ENCODE measurements around the gene THRAP3.
"Not testable (repeated sequence)": the region's sequence is repeated elsewhere in the genome, so short reads cannot be mapped to it uniquely, and the experiment has no call there.

Gene THRAP3, protein sequence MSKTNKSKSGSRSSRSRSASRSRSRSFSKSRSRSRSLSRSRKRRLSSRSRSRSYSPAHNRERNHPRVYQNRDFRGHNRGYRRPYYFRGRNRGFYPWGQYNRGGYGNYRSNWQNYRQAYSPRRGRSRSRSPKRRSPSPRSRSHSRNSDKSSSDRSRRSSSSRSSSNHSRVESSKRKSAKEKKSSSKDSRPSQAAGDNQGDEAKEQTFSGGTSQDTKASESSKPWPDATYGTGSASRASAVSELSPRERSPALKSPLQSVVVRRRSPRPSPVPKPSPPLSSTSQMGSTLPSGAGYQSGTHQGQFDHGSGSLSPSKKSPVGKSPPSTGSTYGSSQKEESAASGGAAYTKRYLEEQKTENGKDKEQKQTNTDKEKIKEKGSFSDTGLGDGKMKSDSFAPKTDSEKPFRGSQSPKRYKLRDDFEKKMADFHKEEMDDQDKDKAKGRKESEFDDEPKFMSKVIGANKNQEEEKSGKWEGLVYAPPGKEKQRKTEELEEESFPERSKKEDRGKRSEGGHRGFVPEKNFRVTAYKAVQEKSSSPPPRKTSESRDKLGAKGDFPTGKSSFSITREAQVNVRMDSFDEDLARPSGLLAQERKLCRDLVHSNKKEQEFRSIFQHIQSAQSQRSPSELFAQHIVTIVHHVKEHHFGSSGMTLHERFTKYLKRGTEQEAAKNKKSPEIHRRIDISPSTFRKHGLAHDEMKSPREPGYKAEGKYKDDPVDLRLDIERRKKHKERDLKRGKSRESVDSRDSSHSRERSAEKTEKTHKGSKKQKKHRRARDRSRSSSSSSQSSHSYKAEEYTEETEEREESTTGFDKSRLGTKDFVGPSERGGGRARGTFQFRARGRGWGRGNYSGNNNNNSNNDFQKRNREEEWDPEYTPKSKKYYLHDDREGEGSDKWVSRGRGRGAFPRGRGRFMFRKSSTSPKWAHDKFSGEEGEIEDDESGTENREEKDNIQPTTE

DNA sequence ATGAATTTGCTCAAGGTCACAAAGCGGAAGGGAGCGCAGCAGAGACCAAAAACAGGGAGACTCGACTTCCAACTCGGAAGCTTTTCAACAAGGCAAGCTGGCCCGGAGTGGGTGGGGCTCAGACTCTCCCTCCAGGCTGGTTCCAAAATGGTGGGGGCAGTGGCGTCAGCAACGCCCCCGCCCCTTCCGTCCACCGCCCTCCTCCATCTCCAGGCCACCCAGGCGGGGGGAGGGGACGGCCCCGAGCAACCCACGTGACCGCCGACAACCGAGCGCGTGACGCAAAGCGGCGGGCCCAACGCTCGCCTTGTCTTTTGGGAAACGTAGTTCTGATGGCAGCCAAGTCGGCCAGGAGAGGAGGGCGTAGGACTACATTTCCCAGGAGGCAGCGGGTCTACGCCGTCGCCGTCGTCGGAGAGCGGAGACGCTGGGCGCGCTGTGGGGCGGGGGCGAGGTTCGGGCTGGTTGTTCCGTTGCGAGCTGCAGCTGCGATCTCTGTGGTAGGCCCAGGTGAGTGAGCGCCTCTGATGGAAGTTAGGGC lies at the start of gene THRAP3:
TSS of gene THRAP3 (plus strand) at position 448 of the 541 bp plus-strand sequence. CDS start 58,121 bp downstream, outside the sequence.
- peak; percentile 99 for DNase-seq (ENCODE audit: low read depth)

DNA sequence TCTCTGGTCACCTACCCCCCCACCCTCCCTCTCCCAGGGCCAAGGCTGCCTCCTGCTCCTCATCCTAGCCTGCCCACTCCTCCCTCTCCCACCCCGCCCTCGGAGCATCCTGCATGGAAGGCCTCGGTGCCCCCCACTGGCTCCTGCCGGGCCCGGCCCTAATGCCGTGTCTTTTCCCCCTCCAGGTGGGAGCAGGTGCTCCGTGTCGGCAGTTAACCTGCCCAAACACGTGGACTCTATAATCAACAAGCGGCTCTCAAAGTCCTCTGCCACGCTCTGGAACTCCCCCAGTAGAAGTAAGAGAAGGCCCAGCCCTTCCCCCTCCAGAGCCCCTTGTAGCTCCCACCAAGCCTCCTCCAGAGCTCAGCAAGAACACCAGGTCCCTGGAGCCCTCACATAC lies 49.5 kb upstream of the THRAP3 start:
- DNase-seq (ENCODE audit: low read depth): no peak

DNA sequence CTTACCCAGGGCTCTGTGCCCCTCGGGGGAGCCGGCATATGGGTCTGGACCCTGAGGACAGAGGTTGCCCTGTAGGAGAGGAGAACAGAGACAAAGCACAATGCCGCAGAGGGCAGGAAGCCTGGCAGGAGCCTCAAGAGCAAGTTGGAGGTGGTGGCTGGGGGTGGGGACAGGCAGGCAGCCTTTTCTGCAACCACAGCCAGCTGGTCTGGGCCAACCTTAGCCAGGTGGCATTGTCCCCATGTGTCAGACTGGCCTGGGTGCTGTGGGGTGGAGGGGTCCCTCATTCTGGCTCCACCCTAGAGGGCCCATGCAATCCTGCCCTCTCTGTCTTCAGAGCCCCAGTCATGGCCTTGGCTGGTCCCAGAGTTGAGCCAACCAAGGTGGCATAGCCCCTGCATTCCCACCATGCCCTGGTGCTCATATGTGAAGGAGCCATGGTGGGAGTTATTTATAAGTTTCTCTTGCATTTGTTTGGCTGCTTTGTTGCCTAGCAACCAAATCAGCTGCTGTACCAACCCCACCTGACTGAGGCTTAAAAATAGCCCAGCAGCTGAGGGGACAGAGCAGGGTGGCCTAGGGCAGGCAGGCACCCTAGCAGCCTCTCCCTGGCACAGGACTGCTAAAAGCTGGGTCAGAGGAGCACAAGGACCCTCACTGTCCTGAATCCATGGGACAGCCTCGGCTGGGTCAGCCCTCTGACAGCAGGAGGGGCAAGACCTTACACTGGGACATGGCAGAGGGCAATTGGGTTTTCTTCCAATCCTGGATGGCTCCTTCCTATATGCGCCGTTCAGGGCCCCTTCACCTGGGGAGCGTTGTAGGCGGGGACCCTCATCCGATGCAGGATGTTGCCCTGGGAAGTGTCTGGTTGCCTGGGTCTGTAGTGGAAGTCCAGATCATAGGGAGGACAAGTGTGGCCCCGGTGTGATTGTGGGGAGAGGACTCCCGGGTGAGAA lies 48.8 kb upstream of the THRAP3 start:
- peak; percentile 63 for DNase-seq (ENCODE audit: low read depth)

DNA sequence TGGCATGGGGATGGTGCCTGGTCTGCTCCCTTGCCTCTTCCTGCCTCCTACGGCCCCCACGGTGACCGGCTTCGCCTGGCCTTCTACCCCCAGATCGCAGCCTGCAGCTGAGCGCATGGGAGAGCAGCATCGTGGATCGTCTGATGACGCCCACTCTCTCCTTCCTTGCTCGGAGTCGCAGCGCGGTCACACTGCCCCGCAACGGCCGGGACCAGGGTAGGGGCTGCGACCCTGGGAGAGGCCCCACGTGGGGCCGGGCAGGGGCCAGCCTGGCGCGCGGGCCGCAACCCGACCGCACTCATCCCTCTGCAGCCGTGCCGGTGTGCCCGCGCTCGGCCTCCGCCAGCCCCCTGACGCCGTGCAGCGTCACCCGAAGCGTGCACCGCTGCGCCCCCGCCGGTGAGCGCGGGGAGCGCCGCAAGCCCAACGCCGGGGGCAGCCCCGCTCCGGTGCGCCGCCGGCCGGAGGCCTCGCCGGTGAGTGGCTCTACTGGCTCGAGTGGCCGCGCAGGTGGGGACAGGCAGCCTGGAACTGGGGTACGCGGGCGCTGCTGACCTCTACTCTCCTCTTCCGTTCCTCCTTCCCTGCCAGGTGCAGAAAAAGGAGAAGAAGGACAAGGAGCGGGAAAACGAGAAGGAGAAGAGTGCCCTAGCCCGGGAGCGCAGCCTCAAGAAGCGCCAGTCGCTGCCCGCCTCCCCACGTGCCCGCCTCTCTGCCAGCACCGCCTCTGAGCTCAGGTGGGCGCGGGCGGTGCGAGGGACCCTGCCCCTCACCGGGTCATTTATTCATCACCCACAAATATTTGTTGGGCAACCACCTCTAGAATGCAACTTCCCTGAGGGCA lies 47.9 kb upstream of the THRAP3 start:
- no peak for DNase-seq (ENCODE audit: low read depth)

DNA sequence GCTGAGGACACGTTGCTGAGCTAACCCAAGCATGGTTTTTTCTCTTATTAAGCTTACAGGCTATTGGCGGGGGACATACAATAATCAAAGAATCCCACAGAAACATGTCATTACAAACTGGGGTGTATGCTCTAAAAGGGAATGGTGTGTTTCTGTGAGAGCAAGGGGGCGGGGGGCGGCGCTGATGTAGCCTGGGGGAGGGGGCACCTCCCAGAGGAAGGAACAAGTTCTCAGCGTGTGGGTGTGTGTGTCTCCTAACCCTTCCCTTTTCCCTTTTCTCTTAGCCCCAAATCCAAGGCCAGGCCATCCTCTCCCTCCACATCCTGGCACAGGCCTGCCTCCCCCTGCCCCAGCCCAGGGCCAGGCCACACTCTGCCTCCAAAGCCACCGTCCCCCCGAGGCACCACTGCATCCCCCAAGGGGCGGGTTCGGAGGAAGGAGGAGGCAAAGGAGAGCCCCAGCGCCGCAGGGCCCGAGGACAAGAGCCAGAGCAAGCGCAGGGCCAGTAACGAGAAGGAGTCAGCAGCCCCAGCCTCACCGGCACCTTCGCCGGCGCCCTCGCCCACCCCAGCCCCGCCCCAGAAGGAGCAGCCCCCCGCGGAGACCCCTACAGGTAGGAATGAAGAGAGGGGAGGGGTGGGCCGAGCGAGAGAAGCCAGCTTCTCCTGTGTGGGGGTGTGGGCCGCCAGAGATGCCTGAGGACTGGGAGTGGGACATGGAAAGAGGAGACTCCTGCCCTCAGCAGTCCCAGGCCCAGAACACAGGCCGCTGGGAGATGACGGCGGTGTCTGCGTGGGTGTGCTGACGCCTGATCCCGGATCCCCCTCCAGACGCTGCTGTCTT lies 46.4 kb upstream of the THRAP3 start:
- DNase-seq (ENCODE audit: low read depth): no peak

DNA sequence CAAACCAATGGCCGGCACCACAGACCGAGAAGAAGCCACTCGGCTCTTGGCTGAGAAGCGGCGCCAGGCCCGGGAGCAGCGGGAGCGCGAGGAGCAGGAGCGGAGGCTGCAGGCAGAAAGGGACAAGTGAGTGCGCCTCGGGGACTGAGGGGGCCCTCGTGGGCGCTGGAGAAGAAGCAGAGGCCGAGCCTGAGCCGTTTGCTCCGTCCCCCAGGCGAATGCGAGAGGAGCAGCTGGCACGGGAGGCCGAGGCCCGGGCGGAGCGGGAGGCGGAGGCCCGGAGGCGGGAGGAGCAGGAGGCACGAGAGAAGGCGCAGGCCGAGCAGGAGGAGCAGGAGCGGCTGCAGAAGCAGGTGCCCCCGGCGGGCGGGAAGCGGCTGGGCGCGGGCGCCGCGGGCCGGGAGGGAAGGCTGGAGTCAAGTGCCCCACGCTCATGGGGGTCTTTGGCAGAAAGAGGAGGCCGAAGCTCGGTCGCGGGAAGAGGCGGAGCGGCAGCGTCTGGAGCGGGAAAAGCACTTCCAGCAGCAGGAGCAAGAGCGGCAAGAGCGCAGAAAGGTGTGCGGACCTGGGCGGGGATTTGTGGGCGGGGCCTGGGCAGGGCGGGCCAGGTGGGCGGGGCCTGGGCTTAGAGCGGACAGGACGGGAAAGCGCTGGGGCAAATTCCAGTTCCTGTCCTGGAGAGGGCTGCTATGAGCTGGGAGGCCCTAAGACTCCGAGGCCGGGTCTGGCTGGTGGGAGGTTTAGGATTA lies 45.6 kb upstream of the THRAP3 start:
- peak; percentile 30 for DNase-seq (ENCODE audit: low read depth)

DNA sequence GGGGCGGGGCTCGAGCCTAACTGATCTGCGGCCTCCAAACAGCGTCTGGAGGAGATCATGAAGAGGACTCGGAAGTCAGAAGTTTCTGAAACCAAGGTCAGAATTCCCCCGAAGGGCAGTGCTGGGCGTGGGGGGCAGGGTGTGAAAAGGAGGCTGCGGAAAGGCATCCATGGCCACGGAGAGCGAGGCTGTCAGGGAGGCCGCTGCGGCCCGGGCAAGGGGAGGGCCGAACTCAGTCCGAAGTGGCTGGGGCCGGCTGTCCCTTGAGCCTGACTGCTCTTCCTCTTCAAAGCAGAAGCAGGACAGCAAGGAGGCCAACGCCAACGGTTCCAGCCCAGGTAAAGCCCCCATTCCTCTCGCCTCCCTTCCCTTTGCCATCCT lies 45.0 kb upstream of the THRAP3 start:
- DNase-seq (ENCODE audit: low read depth): no peak

DNA sequence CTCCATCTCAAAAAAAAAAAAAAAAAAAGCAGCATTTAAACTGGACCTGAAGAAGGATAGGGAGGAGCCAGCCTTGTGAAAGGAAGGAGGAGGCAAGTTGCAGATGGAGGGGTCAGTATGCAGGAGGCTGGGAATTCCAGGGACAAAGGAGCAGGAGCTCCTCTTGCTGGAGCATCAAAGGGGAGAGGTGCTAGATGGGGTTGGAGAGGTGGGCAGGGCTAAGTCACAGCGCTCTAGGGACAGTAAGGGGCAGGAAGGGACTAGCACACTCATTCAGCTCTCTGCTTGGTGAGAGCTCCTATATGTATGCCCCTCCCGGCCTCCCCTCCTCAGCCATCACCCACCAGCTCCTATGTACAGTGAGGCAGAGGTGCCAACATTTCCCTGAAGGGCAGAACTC lies 41.5 kb upstream of the THRAP3 start:
- no peak for DNase-seq (ENCODE audit: low read depth)

DNA sequence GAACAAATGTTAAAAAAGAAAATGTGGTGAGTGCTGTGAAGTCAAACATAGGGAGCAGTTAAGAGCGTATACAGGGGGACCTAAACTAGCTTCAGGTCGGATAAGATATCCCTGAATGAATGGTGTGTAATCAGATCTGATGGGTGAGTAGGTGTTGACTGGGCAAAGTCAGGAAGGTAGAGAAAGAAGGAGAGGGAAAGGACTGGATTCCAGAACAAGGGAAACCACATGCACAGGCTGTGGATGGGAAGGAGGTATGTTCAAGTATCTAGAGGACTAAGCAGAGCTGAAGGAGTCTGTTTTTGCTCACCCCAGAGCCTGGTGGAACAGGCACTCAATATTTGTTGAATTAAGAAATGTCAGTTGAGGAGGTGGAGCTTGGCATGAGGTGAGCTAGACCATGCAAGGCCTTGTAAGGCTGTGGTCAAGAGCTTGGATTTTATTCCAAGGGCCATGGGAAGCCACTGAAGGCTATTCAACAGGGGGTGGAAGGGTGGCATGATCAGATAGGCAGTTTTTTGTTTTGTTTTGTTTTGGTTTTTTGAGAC lies 40.9 kb upstream of the THRAP3 start:
- peak; percentile 88 for DNase-seq (ENCODE audit: low read depth)

DNA sequence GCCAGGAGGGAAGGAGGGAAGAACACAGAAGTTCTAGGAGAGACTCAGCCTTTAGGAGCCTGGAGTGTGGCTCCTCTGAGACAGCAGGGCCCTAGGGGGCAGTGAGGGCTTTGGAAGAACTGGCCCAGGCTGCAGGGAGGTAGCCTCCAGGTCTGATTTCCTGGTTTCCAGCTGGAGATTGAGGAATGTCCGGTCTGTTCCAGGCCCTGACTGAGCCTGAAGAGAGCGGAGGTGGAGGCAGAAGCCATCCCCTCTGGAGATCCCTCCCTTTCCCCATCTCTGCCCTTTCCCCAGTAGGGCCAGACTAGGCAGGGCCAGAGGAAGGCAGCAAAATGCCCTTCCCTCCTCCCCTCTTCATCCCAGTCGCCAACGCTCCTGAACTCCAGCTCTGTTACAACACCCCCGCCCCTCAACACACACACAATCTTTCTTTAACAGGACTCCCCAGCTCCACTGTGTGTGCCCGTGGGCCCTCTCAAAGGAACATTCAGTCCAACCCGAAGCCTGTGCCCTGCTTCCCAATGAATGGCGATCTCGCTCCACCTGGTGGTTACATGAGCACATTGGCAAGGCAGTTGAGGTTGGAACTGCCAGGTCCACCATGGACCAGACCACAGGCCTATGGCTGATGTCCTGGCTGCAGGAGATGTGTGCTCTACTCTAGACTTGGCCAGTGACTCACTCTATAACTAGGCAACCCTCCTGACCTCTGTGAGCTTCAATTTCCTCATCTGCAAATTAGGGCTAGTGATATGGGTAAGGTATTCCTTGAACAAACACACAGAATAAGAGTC lies 36.2 kb upstream of the THRAP3 start:
- peak; percentile 91 for DNase-seq (ENCODE audit: low read depth)

DNA sequence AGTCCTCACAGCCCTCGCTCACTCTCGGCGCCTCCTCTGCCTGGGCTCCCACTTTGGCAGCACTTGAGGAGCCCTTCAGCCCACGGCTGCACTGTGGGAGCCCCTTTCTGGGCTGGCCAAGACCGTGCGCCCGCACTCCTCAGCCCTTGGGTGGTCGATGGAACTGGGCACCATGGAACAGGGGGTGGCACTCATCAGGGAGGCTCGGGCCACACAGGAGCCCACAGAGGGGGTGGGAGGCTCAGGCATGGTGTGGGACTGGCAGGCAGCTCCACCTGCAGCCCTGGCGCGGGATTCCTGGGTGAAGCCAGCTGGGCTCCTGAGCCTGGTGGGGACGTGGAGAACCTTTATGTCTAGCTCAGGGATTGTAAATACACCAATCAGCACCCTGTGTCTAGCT lies 27.4 kb upstream of the THRAP3 start:
- not testable (repeated sequence) for DNase-seq (ENCODE audit: low read depth)

DNA sequence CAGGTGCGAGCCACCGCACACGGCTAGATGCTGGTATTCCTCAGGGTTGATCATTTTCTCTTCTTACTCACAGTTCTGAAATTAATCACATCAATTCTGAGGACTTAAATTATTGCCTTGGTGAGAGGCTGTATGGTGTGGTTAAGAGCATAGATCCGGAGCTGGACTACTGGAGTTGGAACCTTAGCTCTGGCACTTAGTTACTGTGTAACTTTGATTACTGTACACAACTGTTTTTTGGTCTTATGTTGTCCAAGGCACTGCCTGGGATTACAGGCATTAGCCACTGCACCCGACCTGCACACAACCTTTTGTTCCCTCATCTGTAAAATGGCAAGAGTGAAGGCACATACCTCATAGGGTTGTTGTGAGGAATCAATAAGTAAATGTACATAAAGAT lies 25.6 kb upstream of the THRAP3 start:
- no peak for DNase-seq (ENCODE audit: low read depth)

DNA sequence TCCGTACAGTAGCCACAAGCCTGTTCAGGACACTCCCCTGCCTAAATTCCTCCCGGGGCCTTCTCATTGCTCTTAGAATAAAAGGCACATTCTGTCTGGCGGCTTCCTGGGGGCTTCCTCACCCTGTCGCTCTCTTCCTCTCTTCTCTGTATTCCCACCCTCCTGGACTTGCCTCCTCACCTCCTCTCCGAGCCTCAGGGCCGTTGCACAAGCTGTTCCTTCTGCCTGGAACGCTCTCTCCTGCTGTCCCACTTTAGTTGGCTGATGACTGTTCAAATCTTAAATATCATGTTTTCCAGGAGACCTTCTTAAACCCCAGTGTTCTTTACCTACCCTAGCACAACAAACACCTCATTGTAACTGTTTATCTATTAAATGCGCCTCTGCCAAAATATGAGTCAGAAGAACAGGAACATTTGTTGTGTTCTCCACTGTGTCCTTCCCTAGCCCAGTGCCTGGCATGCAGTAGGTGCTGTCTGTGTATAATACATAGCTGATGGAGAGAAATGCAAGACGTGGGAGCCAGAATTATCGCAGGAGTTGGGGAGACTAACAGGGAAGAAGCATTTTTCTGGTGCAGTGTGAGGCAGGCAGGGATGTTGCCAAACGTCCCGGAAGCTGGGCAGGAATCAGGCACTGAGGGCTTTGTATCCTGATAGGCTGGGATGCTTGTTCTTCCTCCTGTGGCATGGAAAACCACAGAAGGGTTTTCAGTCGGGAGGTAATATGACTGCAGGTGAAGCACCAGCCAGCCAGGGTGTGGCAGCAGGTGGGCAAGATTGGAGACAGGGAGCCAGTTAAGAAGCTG lies 24.1 kb upstream of the THRAP3 start:
- DNase-seq (ENCODE audit: low read depth): peak; percentile 95

DNA sequence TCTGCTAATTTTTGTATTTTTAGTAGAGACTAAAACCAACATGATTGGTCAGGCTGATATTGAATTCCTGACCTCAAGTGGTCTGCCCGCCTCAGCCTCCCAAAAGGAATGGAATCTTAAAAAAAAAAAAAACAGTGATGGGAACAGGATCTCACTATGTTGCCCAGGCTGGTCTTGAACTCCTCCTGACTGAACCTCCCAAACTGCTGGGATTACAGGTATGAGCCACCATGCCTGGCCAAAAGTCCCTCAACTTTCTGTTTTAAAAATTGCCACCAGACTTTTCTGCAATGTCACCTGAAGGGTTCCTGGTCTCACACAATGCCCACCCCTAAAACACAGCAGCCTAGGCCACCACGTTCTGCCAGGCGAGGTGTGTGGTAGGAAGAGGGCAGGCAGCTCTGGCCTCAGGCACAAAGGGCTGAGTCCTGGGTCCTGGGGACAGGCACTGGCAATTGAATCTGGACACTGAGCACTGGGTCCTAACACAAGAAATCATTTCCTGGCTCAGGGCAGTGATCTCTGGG lies 21.2 kb upstream of the THRAP3 start:
- DNase-seq (ENCODE audit: low read depth): no peak

DNA sequence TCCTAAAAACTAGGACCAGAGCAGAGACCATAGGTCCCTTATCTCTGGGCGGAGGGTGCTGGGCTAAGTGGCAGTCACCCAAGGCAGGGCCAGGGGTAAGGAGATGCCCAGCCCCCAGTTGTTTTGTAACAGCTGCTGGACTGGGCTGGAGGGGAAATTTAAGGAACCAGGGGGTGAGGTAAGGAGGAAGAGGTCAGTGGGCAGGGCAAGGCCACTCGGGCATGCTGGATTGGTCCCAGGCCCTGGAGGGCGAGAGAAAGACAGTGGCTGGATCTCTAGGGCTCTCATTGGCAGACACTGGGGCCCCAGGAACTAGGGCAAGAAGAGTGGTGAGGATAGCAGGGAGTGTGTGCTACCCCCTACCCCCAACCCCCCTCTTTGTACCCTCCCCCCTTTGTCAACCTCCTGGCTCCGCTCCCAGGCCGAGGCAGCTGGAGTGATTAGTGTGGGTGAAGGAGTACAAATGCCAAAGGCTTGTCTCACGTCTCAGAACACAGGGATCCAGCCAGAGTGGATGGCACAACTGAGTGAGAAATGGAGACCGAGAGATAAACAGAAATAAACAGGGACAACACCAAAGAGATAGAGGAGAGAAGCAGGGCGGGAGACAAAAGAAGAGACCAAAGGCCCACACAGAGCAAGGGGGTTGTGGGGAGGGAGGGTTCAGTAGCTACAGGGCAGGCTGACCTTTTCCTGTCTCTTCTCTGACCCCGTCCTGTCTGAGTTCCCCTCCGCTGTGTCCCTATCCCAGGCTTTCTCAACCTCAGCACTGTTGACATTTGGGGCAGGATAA lies 20.5 kb upstream of the THRAP3 start:
- DNase-seq (ENCODE audit: low read depth): peak; percentile 93

Data from amniotic epithelial cell (primary cell).